Activated CD8-positive, alpha-beta memory T cell treated with anti-CD3 and anti-CD28 coated beads for 36 hours (primary cell): ENCODE results near the gene CCDC148. TPM values are rescaled to one million over a fixed set of nuclear protein-coding genes. Genes with fewer than 3 reads are reported as not detected.
"Not testable (repeated sequence)": the region's sequence is repeated elsewhere in the genome, so short reads cannot be mapped to it uniquely, and the experiment has no call there.

Experiments used
- CTCF ChIA-PET: fragments of 350-600 bp; sonication (Branson Sonifier 250); formaldehyde crosslinking; loops from one replicate; lab custom pipeline; 2021; ENCODE audit warnings: antibody characterized with exemption; lab: Charles Lee
- POLR2A ChIA-PET: fragments of 350-600 bp; sonication (Branson Sonifier 250); formaldehyde crosslinking; loops from one replicate; lab custom pipeline; 2021; ENCODE audit warnings: antibody characterized with exemption; lab: Charles Lee
- total RNA-seq, 2 experiments: library from RNA; stranded (reverse); gene quantifications; one replicate each; pipeline ENCODE4 v1.2.3, GENCODE V29; 2021

The CCDC148 gene
- total RNA-seq, 2 experiments from 2014 or later, result not detected

DNA sequence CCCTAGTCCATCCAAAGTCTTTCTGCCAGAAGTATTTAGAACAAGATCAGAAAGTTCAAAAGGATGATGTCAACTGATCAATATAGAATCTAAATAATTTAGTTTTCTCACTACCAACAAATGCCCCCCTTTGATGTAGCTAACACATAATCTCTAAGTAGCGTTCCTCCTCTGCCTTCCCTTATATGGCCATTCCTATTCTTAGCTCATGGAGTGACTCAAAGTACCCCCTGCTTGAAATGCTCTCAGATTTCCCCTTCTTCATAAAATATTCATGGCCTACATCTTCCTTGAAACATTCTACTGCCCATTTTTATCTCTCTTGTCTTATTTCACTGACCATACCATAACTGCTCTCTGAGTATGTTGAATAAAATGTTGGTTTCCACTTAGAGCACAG, 203.4 kb downstream of the CCDC148 start:
- CTCF ChIA-PET, result no interaction called here
- POLR2A ChIA-PET, result no interaction called here

- ChIA-PET CTCF (no interaction called here), POLR2A (no interaction called here)
Observed at GRCh38 chr2:158251356-158251755, 205.2 kb downstream of the CCDC148 start.

- POLR2A ChIA-PET, result no interaction called here
- CTCF ChIA-PET, result interaction anchor here (0.5 kb wide), 1 partner anchor 9 kb away, joined by 3 read pairs; no protein-coding TSS in a partner anchor
Observed at GRCh38 chr2:158243392-158243791, 213.2 kb downstream of the CCDC148 start.

DNA sequence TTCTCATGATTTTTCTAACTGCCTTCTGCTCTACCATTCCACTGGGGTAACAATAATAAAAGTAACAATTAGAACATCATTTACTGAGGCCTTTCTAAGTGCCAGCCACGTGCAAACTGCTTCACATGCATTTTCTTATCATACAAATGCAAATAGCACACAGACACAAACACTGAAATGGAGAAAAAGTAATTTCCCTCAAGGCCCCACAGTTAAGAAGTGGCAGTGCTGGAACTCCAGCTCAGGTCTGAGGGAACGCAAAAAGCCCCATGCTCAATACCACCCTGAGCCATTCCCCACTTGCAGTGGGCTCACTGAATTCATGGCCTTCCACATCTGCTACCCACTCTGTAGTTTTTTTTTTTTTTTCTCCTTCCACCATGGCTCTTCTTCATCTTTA, 214.3 kb downstream of the CCDC148 start:
- ChIA-PET POLR2A (no interaction called here), CTCF (no interaction called here)

DNA sequence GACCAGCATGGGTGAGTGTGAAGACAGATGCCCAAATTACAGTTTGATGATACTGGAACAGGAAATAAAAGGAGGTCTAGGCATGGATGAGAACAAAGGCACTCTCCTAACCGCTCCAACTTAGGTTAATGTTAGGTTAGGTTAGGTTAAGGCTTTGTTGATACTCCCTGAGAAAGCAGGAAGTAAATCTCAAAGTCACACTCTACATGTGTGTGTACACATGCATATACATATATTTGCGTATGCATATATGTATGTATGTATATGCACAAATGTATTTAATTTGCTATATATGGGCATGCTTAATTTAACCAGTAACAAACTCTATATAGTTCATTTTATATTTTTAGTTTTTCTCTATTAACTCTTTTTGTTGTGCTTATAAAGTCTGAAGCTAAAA, 215.6 kb downstream of the CCDC148 start:
- CTCF ChIA-PET, result no interaction called here
- POLR2A ChIA-PET, result no interaction called here

DNA sequence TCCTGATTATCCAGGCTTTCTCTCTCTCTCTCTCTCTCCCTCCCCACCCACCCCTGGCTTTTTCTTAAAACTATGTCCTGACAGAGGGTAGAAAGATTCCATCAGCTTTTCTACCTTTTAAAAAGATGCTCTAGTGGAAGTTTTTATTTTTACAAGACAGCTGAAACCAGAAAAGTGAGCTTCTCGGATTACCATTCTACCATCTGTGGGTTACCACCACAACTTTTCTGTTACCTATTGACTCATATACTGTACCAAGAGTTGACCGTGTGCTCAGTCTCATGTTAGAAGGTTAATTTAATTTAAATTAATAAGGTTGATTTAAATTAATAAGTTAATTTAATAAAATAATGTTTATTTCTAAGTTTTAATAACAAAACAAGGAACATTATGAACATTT, 217.3 kb downstream of the CCDC148 start:
- ChIA-PET POLR2A (no interaction called here), CTCF (no interaction called here)

- CTCF ChIA-PET, result interaction anchor here (0.7 kb wide), 1 partner anchor 9 kb away, joined by 3 read pairs; no protein-coding TSS in a partner anchor
- POLR2A ChIA-PET, result no interaction called here
Observed at GRCh38 chr2:158234497-158234896, 222.1 kb downstream of the CCDC148 start.

GRCh38 chr2:158232476-158232875, 224.1 kb downstream of the CCDC148 start:
- ChIA-PET CTCF (no interaction called here), POLR2A (no interaction called here)

DNA sequence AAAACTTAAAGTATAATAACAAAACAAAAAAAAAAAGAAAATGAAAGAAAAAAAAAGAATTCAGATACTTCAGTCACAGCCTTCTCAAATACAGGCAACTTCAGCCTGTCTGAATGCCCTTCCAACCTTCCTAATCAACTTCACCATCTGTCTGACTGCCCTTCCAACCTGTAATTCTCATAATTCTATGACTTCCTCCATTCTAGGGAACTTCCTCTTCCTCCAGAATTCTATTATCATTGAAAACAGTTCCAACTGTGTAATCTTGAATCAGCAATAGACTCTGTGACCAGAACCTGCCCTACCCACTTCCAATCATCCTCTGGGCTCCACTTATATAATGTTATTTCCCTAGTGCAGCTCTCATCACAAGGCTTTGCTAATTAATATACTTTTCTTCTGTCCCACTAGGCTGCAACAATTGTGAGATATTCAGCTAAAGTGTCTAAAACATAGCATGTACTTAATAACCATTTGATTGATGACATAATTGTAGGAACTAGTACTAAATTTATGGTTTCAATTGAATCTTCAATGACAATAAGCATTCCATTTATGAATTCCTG, 227.5 kb downstream of the CCDC148 start:
- POLR2A ChIA-PET, result no interaction called here
- CTCF ChIA-PET, result no interaction called here

DNA sequence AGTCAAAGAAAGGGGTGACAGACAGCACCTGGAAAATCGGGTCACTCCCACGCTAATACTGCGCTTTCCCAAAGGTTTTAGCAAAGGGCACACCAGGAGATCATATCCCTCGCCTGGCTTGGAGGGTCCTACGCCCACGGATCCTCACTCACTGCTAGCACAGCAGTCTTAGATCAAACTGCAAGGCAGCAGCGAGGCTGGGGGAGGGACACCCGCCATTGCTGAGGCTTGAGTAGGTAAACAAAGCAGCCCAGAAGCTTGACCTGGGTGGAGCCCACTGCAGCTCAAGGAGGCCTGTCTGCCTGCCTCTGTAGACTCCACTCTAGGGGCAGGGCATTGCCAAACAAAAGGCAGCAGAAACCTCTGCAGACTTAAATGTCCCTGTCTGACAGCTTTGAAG, 233.5 kb downstream of the CCDC148 start:
- POLR2A ChIA-PET, CTCF ChIA-PET: not testable (repeated sequence)

DNA sequence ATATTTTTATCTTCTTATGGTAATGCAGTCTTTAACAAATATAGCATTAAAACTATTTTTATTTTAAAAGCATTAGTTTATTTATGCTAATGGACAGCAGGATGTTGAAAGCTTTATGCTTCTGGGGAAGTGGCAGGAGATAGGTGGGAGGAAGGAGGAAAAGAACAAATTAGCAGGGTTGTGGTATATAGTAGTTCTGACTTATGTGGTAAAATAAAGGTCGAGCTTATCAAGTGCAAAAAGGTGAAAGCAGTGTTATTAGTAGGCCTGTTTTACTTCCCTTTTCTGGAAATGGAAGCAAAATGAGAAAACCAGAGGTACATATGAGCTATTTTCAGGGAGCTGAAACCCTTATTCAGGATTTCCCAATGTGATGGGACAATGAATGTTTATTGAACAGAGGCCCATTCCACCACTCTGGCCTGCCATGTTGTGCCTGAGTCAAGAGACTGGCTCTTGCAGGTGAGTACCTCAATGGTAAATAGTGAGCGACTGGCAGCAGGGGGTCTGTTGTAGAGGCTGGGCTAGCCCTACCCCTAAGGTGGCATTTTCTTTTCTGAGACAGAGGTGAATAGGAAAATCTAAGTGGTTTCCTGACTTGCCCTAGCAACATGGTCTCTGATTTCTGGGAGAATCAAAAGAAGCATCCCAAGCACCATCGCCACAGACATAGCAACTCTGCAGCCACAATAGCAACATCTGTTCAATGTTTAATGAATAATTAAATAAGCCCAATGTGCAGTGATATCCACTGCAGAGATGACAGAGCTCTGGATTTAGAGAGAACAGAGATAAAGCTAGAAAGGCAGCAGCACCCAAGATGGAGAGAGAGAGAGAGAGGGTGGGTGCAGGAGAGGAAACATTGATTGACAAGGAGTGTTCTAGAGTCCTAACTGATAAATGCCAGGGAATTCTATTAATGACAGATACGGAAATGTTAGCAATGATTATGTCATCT, 235.2 kb downstream of the CCDC148 start:
- POLR2A ChIA-PET, result no interaction called here
- CTCF ChIA-PET, result no interaction called here

DNA sequence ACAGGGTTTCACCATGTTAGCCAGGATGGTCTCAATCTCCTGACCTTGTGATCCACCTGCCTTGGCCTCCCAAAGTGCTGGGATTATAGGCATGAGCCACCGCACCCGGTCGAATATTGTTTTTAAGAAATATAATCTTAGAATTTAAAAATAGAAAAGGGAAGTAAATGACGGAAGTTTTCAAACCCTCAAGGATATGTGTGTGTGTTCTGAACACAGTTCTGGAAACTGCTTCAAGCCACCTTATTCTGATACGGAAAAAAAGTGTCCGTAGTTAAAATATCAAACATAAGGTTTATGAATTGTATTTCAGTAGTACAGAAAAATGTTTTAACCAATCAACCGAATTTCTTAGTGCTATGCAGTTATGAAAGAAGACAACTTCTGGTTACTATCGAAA, 239.0 kb downstream of the CCDC148 start:
- POLR2A ChIA-PET, result no interaction called here
- CTCF ChIA-PET, result no interaction called here

- ChIA-PET POLR2A (interaction anchor here (0.6 kb wide), 1 partner anchor 109 kb away, joined by 3 read pairs; no protein-coding TSS in a partner anchor), CTCF (no interaction called here)
Observed at GRCh38 chr2:158214431-158214830, 242.1 kb downstream of the CCDC148 start.

GRCh38 chr2:158213773-158214172, 242.8 kb downstream of the CCDC148 start:
- ChIA-PET POLR2A (no interaction called here), CTCF (no interaction called here)

- ChIA-PET POLR2A (no interaction called here), CTCF (no interaction called here)
Observed at GRCh38 chr2:158212301-158212700, 244.3 kb downstream of the CCDC148 start.

GRCh38 chr2:158211502-158211901, 245.1 kb downstream of the CCDC148 start:
- CTCF ChIA-PET, result no interaction called here
- POLR2A ChIA-PET, result no interaction called here

DNA sequence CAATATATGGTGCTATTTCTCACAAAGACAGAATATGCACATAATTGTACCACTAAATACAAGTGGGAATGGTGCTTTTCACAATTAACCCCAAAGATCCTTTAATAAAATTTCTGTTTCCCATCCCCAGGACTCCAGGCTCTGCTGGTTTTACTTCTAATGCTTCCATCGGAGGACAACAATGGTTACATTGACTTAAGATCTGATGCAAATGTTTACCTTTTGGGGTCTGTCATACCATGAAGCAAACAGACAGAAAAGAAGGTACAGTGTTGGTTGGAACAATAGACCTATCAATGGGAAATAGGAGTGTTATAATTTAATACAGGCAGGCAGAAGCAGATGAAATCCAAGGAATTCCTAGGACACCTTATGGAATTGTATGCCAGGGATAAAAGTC, 249.2 kb downstream of the CCDC148 start:
- CTCF ChIA-PET, result no interaction called here
- POLR2A ChIA-PET, result no interaction called here

GRCh38 chr2:158205215-158205614, 251.3 kb downstream of the CCDC148 start:
- ChIA-PET POLR2A (no interaction called here), CTCF (no interaction called here)

DNA sequence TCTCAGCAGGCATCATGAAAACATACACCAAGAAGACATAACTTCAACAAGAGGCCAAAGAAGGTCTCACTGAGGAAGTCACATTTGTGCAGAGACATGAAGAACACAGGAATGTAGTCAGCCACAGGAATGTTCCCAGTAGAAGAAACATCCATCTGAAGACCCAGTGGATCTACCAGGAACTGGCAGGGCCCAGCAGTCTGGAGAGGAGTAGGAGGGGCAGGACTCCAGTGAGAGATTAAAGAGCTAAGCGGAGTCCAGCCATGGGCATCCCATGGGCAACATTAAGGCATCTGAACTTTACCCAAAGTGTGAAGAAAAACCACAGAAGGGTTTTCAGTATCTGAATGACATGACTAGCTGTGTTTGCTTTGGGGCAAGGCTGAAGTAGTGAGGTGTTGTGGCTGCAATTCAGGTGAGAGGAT, 251.8 kb downstream of the CCDC148 start:
- POLR2A ChIA-PET, result no interaction called here
- CTCF ChIA-PET, result no interaction called here

DNA sequence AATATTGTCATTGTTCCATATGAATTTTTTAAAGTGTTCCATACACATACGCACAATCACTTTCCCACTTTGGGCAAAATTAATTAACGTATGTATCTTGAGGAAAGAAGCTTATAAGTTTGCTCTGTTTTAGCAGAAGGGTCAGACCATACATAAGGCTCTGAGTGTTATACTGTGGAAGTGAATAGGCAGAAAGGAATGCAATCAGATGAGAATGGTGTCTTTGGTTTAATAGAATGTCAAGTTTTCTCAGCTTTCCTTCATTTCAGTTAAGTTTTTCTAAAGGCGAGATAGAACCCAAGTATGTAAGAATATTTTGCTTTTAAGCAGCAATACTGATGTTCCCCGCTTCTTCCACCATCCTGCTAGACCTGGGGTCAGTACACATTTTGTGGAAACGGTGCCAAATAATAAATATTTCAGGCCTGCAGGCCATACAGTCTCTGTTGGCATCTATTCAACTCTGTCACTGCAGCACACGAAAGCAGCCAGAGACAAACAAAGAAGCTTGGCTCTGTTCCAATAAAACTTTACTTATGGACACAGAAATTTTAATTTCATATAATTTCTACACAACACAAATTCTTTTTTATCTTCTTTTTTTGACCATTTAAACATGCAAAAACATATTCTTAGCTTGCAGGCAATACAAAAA, 254.3 kb downstream of the CCDC148 start:
- ChIA-PET POLR2A (no interaction called here), CTCF (no interaction called here)
